22Rv1 (cell line): ENCODE data around the gene ASIP.

Experiments
- CTCF ChIP-seq: fragments of 450-650 bp; IDR thresholded peaks from 2 replicates; pipeline ENCODE4 v1.5.1; 2017; ENCODE audit warnings: mild to moderate bottlenecking
- ZFX ChIP-seq: fragments of 450-650 bp; IDR thresholded peaks from 2 replicates; pipeline ENCODE4 v1.6.1; 2017; ENCODE audit warnings: antibody characterized with exemption, borderline replicate concordance

GRCh38 chr20:34282041-34282440 is 40.8 kb downstream of the ASIP start:
- no peak for TF ChIP-seq CTCF
- TF ChIP-seq ZFX = no peak
